ENCODE measurements around the gene STK4. TPM values are rescaled to one million over a fixed set of nuclear protein-coding genes. Genes with fewer than 3 reads are reported as not detected.

The STK4 gene
- total and polyA plus RNA-seq, 2 donors (not counting 3 experiments of a cell fraction or from before 2014, with no cell fraction given) = 9.1 to 29.6 TPM

- H4K20me1 ChIP-seq (replicated peaks; ENCODE audit: control insufficient read depth, extremely low read depth, insufficient read depth, low read length) = no peaks in the 10 kb centered on the region
- H2AFZ ChIP-seq (ENCODE audit: low read depth, low read length) = no peak overlapping the region
- dilution Hi-C loops (cut with MboI; ENCODE audit: extremely low pct_ligation_motif_present, low sequenced_read_pairs) (no loop called here), intact Hi-C loops (cut with micrococcal nuclease) (no loop called here)
- ChIA-PET POLR2A (no interaction called here), CTCF (interaction anchor here (2.4 to 3.1 kb wide), 2 partner anchors 8 to 44 kb away, joined by 10 to 13 read pairs; no protein-coding TSS in a partner anchor)
- H3K27me3 ChIP-seq (ENCODE audit: control insufficient read depth in 2 of 2, insufficient read depth in 2 of 2, low read length in 2 of 2) = no peaks in the 10 kb centered on the region
- no peak for TF ChIP-seq FOS (IDR thresholded peaks at IDR 0.05; ENCODE audit: borderline replicate concordance, insufficient read depth, low read length)
- TF ChIP-seq, protein P1, sequence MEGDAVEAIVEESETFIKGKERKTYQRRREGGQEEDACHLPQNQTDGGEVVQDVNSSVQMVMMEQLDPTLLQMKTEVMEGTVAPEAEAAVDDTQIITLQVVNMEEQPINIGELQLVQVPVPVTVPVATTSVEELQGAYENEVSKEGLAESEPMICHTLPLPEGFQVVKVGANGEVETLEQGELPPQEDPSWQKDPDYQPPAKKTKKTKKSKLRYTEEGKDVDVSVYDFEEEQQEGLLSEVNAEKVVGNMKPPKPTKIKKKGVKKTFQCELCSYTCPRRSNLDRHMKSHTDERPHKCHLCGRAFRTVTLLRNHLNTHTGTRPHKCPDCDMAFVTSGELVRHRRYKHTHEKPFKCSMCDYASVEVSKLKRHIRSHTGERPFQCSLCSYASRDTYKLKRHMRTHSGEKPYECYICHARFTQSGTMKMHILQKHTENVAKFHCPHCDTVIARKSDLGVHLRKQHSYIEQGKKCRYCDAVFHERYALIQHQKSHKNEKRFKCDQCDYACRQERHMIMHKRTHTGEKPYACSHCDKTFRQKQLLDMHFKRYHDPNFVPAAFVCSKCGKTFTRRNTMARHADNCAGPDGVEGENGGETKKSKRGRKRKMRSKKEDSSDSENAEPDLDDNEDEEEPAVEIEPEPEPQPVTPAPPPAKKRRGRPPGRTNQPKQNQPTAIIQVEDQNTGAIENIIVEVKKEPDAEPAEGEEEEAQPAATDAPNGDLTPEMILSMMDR (IDR thresholded peaks at IDR 0.05; ENCODE audit: extremely low read depth in 1 of 2, insufficient read depth in 1 of 2, low read depth in 1 of 2, low read length in 2 of 2) = no peak
- no peak for TF ChIP-seq MYC (IDR thresholded peaks at IDR 0.05; ENCODE audit: low read depth, low read length)
- TF ChIP-seq EZH2 (IDR thresholded peaks at IDR 0.05; ENCODE audit: borderline replicate concordance, low read depth, low read length, severe bottlenecking) = no peak
- TF ChIP-seq MAX (IDR thresholded peaks at IDR 0.05; ENCODE audit: insufficient read depth, insufficient read length) = no peak
- TF ChIP-seq POLR2A (IDR thresholded peaks at IDR 0.05; ENCODE audit: low read depth, low read length) = no peak
- TF ChIP-seq JUN (IDR thresholded peaks at IDR 0.05; ENCODE audit: borderline replicate concordance, insufficient read depth, insufficient read length, low read depth) = no peak
- TF ChIP-seq GATA2 (IDR thresholded peaks at IDR 0.05; ENCODE audit: insufficient read depth, insufficient read length, low read depth, low read length) = no peak
- TF ChIP-seq POLR2AphosphoS5 (IDR thresholded peaks at IDR 0.05; ENCODE audit: insufficient read depth, low read depth, low read length) = no peak
- no peak for FAIRE-seq
- no TSS peak for BruUV-seq (replicated peaks)
- no peaks in the 10 kb centered on the region for H3K36me3 ChIP-seq (ENCODE audit: control insufficient read depth in 2 of 2, extremely low read depth in 1 of 2, insufficient read depth in 2 of 2, low read length in 2 of 2)
- no peaks in the 10 kb centered on the region for H3K79me2 ChIP-seq (ENCODE audit: control insufficient read depth, insufficient read depth, low read length)
- H3K9ac ChIP-seq (replicated peaks; ENCODE audit: extremely low read depth, insufficient read depth, low read length) = no peak overlapping the region
- no peaks in the 10 kb centered on the region for H3K9me3 ChIP-seq (replicated peaks; ENCODE audit: control insufficient read depth, insufficient read depth, low read length)
- peaks cover 2% of the 10 kb centered on the region for H3K4me1 ChIP-seq (ENCODE audit: control insufficient read depth, extremely low read depth, insufficient read depth, low read length)
- H3K9me1 ChIP-seq (replicated peaks; ENCODE audit: control insufficient read depth, extremely low read depth, insufficient read depth, low read length) = no peaks in the 10 kb centered on the region
- no peak overlapping the region for H3K4me3 ChIP-seq (replicated peaks in 1 of 3; ENCODE audit: insufficient read depth in 1 of 3, low read depth in 1 of 3, low read length in 3 of 3)
- no peak overlapping the region for H3K27ac ChIP-seq (ENCODE audit: insufficient read depth, low read depth, low read length)
- H3K4me2 ChIP-seq (ENCODE audit: insufficient read depth, low read length) = no peak overlapping the region
- no peak for DNase-seq (ENCODE audit: low read depth, low spot score)
These were observed 121.5 kb downstream of the STK4 start for GRCh38 chr20:45087814-45088213.

Data from endothelial cell of umbilical vein (primary cell).